ENCODE measurements around the gene BAHCC1. TPM values are rescaled to one million over a fixed set of nuclear protein-coding genes. Genes with fewer than 3 reads are reported as not detected.

The BAHCC1 gene
- total RNA-seq, 2 donors from 2014 or later, result 41.2 to 69.6 TPM

GRCh38 chr17:81385320-81386111 is 9.7 kb upstream of the BAHCC1 start:
- H3K9me3 ChIP-seq, result no peaks in the 10 kb centered on the region
- TF ChIP-seq CTCF (IDR thresholded peaks at IDR 0.05), result no peak
- no peaks in the 10 kb centered on the region for H3K27me3 ChIP-seq (replicated peaks; ENCODE audit: insufficient read depth)
- no peak for ATAC-seq (ENCODE audit: insufficient number of reproducible peaks, low FRiP score, low read depth)
- no peak for DNase-seq (ENCODE audit: low spot score)
- no peak overlapping the region for H3K27ac ChIP-seq
- H3K4me3 ChIP-seq, result no peak overlapping the region
- H3K36me3 ChIP-seq, result no peaks in the 10 kb centered on the region
- H3K4me1 ChIP-seq (ENCODE audit: control insufficient read depth in 1 of 2, low read depth in 2 of 2), result peaks cover 3 to 29% of the 10 kb centered on the region in 2 donors

DNA sequence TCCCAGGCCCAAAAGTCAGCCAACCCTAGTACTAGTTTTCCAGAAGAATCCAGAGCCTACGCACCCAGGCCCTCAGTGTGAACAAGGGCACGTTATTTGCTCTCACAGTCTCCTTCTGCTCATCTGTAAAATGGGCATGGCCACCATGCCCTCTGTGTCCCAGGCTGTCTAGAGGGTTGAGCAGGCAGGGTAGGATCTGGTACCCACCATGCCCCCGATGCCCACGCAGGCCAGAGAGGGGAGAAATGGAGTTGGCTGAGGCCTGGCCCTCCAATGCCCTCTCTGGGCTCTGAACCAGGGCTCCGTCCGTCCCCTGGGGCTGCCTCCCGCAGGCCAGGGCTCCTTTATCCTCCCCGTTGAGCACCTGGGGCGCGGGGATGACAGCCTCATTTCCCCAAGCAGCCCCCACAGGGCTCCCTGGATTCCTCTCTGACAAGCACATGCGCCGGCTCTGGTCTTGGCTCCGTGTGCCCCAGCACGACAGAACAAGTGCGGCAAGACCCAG is 9.1 kb upstream of the BAHCC1 start:
- no peak for DNase-seq (ENCODE audit: low spot score)

GRCh38 chr17:81386646-81387099 is 8.6 kb upstream of the BAHCC1 start:
- Histone ChIP-seq H3K27ac (peak overlapping the region; percentile 79 to 80), H3K27me3 (replicated peaks; ENCODE audit: insufficient read depth) (no peaks in the 10 kb centered on the region), H3K36me3 (no peaks in the 10 kb centered on the region), H3K9me3 (no peaks in the 10 kb centered on the region), H3K4me1 (ENCODE audit: control insufficient read depth in 1 of 2, low read depth in 2 of 2) (peaks cover 10 to 40% of the 10 kb centered on the region in 2 donors), H3K4me3 (peak overlapping the region; percentile 88)
- no peak for TF ChIP-seq CTCF (IDR thresholded peaks at IDR 0.05)
- DNase-seq (ENCODE audit: low spot score), result no peak
- ATAC-seq (ENCODE audit: insufficient number of reproducible peaks, low FRiP score, low read depth), result no peak

More for the DNA sequence above, 9.1 kb upstream of the BAHCC1 start:
- Histone ChIP-seq H3K36me3 (no peaks in the 10 kb centered on the region), H3K9me3 (no peaks in the 10 kb centered on the region), H3K4me1 (ENCODE audit: control insufficient read depth in 1 of 2, low read depth in 2 of 2) (peaks cover 5 to 35% of the 10 kb centered on the region in 2 donors), H3K27ac (peak overlapping the region; percentile 79 to 80), H3K27me3 (replicated peaks; ENCODE audit: insufficient read depth) (no peaks in the 10 kb centered on the region), H3K4me3 (peak overlapping the region; percentile 88)
- TF ChIP-seq CTCF (IDR thresholded peaks at IDR 0.05), result no peak
- ATAC-seq (ENCODE audit: insufficient number of reproducible peaks, low FRiP score, low read depth), result no peak

DNA sequence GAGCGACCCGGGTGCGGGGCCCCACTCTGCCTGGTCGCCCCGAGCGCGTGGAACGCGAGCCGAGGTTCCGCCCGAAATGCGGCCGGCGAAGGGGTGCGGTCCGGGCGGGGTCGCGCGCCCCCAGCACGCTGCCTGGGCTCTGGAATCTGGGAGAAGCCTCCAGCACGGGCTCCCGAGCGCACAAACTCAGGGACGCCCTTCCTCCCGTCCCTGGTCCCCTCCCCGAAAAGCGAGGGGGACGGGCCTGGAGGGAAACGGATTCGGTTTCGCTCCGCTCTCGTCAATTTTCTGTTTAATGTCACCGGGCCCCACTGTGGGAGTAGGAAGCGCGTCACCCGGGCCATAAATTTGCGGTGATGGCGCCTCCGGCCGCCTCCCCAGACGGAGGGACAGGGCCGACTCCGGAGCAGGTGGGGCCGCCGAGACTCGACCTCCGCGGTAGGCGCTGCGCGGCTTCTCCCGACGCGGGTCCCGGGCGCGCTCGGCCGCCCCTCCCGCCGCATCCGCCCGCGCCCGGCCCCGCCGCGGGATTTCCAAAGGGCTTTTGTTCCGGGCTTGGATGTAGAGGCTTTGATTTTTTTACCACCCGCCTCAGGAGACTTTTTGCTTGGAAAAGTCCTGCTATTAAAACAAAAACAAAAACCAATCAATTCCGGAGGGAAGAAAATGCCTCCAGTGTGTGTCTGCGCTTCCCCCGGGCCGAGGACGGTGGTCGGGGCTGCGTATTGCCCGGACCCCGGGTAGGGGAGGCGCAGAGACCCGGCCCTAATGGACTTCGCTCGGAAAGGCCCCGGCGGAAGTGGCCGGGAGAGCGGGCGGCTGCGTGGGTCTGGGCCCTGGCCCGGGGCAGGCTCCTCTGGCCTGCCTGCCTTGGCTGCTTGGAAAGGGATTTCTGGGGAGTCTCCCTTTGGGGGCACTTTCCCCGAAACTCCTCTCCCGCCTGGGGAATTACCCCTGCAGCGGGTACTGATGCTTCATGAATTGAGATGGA is 7.9 kb upstream of the BAHCC1 start:
- Histone ChIP-seq H3K4me1 (ENCODE audit: control insufficient read depth in 1 of 2, low read depth in 2 of 2) (peaks cover 17 to 47% of the 10 kb centered on the region in 2 donors), H3K4me3 (peak overlapping the region; percentile 88), H3K36me3 (no peaks in the 10 kb centered on the region), H3K27ac (peak overlapping the region; percentile 79 to 80), H3K27me3 (replicated peaks; ENCODE audit: insufficient read depth) (no peaks in the 10 kb centered on the region), H3K9me3 (no peaks in the 10 kb centered on the region)
- ATAC-seq (ENCODE audit: insufficient number of reproducible peaks, low FRiP score, low read depth) (no peak), DNase-seq (ENCODE audit: low spot score) (no peak)
- TF ChIP-seq CTCF (IDR thresholded peaks at IDR 0.05), result no peak
